IPS-NIHi7 (cell line): ENCODE measurements around the gene GPC6.

Experiments used
- DNase-seq: peaks from one replicate; pipeline ENCODE4 v3.0.0; 2012; ENCODE audit warnings: mixed read lengths; ENCODE audit errors: extremely low spot score

GPC6 gene

GRCh38 chr13:93922063-93922855 is 695.7 kb downstream of the GPC6 start:
- no peak for DNase-seq

DNA sequence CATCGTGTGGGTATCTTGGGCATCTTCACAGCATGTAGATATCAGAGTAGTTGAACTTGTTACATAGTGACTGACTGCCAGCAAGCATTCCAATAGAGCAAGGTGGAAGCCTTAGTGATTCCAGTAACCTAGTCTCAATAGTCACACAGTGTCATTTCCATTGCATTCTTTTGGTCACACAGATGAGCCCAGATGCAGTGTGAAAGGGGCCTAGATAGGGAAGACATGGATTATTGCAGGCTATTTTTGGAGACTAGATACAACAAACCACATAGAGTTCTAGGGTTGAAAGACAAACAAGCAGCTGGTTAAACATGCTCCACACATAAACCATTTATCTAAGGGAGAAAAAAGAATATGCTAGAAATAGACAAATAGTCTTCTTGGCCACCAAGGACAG is 699.4 kb downstream of the GPC6 start:
- DNase-seq = no peak

DNA sequence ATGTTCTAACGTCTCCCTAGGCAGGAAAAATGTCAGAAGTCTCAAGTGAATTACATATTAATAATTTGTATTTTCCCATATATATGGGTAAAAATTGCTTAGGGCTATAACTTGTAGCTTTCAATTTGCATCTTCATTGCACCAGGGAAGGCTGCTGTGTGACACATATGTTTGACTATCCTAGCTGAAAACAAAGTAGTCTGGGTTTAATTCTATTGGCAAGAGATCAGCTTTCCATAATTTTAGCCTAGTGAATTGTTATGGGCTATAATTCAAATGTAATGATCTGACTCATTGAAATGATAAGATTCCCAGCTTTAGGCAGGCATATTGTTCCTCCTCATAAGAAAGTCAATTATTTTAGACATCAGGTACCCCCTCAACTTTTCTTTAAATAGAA is 699.8 kb downstream of the GPC6 start:
- no peak for DNase-seq

GRCh38 chr13:93927431-93927830 is 700.8 kb downstream of the GPC6 start:
- DNase-seq = no peak

GRCh38 chr13:93932901-93933300 is 706.3 kb downstream of the GPC6 start:
- no peak for DNase-seq

GRCh38 chr13:93936901-93937300 is 710.3 kb downstream of the GPC6 start:
- DNase-seq = no peak

DNA sequence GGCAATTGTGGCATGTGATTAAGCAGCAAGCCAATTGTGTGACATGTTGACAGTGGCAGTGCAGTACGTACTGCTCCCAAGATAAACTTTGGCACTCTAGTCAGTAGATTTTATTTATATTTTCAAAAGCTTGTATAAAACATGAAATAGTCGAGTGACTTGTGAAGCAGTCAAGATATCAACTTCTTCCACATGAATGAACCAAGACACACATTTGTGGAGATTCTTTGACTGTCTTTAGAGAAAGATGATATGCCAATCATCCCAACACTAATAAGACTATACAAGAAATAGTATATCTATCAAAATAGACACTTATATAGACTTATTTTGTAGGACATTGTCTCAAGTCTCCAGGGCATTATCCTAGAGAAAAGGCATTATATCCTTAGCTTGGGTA is 714.8 kb downstream of the GPC6 start:
- no peak for DNase-seq

DNA sequence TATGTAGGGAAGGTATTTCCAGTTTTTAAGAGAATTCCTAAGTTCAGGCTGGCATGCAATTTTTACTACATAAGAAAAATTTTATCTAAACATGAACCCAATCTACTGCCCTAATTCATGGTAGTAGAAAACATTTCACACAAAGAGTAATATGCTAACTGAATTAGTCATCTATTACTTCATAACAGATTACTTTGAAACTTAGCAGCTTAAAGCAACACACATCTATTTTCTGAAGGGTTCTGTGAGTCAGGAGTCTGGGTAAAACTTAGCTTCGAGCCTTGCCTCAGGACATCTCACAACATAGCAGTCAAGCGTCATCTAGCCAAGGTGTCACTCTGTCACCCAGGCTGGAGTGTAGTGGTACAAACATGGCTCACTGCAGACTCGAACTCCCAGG is 715.4 kb downstream of the GPC6 start:
- no peak for DNase-seq

- DNase-seq = no peak
These were observed 719.0 kb downstream of the GPC6 start for GRCh38 chr13:93945621-93946020.

DNA sequence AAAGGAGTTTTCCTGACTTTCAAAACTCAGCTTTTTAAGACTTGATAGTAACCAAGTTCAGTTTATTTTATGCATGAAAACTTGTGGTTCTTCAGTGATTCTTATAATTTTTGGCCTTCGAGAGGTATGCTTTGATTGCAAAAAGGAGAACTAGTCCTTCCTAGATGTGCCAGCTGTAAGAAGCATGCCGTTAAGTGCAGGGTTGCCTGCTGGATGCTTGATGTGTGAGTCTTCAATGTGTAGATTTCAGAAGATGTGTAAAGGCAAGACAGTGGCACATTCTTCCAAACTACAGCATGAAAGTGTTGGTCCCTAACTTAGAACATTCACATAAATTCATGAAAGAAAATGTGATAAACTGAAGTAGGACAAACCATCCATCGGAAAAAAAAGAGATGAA is 720.4 kb downstream of the GPC6 start:
- no peak for DNase-seq

DNA sequence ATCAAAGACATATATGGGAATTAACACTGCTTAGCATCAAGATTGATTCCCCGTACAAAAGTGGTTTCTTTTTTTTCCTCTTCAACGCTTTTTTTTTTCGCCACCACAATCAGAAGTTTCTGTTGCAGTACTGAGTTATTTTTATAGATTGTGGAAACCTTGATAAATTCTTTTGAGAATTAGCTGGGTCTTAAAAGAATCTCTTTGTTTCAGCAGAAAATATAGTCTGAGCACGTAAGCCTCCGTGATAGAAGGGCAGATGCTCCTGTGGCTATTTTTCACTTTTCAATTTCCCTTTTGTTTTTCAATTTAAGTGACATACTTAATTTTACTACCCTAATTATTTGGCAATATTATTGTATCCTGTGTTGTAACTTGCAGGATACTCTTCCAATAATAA is 721.0 kb downstream of the GPC6 start:
- DNase-seq = no peak

GRCh38 chr13:93948162-93948922 is 721.7 kb downstream of the GPC6 start:
- DNase-seq = no peak

GRCh38 chr13:93951108-93951507 is 724.5 kb downstream of the GPC6 start:
- DNase-seq = no peak

- no peak for DNase-seq
These were observed 725.3 kb downstream of the GPC6 start for GRCh38 chr13:93951951-93952350.

DNA sequence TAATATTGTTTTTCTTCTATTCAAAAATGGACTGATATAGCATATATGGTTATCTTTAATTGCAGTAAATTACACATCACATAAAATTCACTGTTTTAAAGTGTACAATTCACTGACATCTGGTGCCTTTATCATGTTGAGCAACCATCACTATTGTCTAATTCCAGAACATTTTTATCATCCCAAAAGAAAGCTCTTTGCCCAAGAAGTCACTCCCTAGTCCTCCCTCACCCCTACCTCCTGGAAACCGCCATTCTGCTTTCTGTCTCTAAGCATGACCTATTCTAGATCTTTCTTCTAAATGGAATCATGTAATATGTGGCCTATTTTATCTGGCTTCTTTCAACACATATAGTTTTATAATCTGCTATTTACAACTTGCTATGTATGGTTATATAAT is 727.2 kb downstream of the GPC6 start:
- DNase-seq = no peak

- no peak for DNase-seq
These were observed 729.3 kb downstream of the GPC6 start for GRCh38 chr13:93955904-93956303.

DNA sequence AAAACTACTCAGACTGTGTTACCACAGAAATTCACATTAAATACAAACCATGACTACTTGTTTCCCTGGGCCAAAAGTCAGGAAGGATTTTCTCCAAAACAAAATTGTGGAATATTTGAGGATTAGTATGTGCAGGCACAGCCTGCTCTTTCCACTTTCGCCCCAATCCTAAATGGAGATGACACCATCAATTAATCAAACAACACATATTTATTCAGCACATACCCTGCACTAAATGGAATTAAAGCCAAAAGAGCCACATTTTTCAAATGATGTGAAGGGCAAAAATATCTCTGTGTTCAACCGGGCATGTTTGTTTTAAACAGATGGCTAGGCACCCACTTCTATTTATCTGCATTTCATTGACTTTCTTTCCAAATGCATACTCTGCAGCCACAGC is 729.8 kb downstream of the GPC6 start:
- DNase-seq = no peak

DNA sequence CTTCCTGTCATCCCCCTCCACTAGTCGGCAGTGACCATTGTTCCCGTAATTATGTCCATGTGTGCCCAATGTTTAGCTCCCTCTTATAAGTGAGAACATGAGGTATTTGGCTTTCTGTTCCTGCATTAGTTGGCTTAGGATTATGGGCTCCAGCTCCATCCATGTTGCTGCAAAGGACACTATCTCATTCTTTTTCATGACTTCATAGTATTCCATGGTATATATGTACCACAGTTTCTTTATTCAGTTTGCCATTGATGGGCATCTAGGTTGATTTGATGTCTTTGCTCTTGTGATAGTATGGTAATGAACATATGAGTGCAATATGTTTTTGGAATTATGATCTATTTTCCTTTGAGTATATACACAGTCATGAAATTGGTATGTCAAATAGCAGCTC is 730.8 kb downstream of the GPC6 start:
- no peak for DNase-seq

- no peak for DNase-seq
These were observed 733.4 kb downstream of the GPC6 start for GRCh38 chr13:93959796-93960533.

DNA sequence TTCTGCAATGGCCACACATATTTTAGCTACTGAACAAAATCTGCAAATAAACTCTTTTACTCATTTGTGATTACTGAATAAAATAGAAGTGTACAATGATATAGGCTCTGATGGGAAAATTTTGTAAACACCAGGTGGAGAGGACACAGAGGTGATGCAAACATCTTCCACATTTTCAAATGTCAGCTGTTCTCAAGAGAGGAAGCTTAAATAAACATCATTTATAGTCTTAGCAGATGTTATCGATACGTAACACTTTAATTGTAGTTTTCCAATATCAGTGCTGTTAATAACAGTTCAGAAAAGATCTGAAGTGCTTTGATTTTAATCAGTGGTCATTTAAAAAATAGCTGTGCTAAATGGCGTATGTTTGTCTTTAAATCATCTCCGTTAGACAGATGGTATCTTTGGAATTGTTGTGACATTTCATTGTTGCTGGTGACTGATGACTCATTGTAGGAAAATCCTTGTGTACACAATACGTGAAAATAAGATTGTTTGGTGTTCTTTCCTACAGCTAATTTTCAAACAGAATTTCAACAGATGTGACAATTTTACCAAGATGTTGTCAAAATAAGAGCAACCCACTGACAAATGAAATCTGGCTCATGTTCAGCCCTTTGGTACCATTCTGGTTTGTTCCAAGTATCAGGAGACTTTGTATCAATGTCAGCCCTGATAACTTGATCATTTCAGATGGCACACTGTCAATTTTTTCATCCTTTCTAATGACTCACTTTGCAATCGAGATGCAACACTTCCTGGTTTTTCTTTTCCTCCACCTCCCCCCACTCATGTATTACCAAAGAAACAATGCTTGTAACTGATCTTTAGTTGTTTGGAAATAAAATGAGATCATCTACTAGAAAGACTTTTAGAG is 736.9 kb downstream of the GPC6 start:
- DNase-seq = no peak

GRCh38 chr13:93964146-93964512 is 737.5 kb downstream of the GPC6 start:
- no peak for DNase-seq

GRCh38 chr13:93965587-93965986 is 739.0 kb downstream of the GPC6 start:
- no peak for DNase-seq
